HUDEP-2 (cell line): ENCODE data around the gene SLC22A23.

Experiments
- DNase-seq, 76 experiments: peaks; one replicate each; lab custom pipeline; 2025; ENCODE audit not compliant: unreplicated experiment in 76 of 76; lab: John Stamatoyannopoulos, UW

The SLC22A23 gene

DNA sequence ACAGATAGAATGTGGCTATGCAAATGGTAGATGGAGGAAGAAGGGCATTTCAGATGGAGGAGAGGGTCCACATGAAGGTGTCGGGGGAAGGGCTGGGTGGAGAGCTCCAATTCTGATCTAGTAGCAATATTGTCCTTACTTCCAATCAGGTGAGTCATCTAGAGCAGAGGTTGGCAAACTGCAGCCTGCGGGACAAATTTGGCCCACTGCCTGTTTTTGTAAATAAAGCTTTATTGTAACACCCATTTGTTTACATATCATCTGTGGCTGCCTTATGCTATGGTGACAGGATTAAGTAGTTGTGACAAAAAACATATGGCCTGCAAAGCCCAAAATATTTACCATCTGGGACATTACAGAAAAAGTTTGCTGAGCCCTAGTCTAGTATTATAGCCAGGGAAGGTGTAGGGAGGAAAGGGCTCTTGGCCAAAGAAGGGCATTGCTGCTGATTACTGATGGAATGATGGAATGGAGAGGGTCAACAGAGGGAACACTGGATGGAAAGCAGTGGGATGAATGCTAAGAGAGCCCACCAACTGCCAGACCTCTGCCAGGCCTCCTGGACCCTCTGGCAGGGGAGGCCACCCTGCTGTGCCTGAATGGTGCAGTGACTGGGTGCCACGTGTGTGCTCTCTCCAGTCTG is 79.8 kb downstream of the SLC22A23 start:
- no peak for DNase-seq

- DNase-seq = no peak
Observed at GRCh38 chr6:3376064-3376463, 80.8 kb downstream of the SLC22A23 start.

DNA sequence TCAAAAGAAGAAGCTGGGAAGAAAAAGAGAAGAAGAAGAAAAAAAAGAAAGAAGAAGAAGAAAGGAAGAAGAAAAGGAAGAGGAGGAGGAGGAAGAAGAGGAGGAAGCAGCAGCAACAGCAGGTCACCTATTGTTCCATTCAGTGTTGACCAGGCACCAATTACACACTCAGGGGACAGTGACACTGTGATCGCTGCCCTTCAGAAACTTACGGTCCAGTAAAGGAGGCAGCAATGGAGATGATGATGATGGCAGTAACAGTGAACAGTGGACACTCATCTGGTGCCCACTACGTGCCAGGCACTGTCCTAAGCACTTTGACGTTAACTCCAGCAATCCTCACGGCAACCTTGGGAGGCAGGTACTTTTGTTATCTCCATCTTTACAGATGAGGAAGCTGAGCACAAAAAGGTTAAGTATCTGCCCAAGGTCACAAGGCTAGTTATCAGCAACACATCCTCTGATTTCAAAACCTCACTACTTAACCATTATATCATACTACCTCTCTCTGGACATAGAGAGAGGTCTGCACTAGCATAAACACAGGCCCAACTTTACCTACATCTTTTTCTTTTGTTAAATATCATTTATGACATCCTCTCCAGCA is 83.2 kb downstream of the SLC22A23 start:
- no peak for DNase-seq

GRCh38 chr6:3372912-3373554 is 83.8 kb downstream of the SLC22A23 start:
- no peak for DNase-seq

DNA sequence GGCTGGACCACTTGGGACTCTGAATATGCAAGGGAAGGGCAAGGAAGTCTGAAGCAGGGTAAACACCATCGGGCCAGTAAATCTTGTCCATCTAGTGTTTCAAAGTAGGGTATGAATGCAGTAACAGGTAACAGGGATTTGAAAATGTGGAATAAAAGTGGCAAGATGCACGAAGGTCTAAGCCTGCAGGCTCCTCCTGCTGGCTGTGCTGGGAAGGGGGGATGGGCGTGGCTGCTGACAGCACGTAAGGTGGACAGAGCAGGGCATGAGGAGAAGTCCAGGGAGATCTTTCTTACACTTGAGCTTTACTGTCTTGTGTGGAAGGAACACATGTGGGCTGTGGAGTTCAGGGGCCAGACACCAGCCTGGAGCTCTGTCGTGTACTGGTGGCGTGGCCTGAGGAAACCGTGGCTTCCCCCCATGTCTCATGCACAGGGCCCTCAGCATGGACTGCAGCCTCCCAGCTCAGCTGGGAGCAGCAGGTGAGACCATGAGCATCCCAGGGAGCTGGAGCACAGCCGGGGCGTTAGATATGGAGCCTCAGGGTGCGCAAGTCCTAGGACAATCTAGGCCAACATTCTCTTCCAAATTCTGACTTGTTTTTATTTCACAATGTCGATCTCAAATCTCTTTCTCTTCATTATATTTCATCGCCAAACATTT is 84.5 kb downstream of the SLC22A23 start:
- DNase-seq = peak in 9 of 76 experiments; percentile 21 to 40 (median 26)

DNA sequence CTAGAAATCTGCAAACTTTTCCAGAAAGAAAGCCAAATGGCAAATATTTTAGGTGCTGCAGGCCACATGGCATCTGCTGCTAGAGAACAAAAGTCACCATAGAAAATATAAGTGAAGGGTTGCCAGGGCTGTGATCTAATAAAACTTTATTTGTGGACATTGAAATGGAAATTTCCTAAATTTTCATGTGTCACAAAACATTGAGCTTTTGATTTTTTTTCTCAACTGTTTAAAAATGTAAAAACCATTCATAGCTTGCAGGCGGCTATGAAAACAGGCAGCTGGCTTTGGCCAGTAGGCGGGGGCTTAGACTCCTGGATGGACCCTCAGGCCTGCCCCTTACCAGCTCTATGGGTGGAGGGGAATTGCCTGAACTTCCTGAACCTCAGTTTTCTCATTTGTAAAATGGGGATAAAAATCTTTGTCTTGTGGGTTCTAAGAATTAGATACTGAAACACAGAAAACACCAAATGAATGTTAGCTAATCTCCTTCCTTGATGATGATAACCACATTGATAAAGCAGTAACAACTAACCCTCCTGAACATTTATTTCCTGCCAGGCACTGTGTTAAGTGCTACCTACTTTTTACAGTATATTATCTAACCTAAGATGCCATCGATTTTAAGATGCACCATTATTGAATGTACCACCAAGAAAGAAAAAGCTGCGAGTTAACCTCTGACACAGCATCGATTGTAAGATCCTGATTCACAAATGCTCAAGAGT is 85.5 kb downstream of the SLC22A23 start:
- no peak for DNase-seq

DNA sequence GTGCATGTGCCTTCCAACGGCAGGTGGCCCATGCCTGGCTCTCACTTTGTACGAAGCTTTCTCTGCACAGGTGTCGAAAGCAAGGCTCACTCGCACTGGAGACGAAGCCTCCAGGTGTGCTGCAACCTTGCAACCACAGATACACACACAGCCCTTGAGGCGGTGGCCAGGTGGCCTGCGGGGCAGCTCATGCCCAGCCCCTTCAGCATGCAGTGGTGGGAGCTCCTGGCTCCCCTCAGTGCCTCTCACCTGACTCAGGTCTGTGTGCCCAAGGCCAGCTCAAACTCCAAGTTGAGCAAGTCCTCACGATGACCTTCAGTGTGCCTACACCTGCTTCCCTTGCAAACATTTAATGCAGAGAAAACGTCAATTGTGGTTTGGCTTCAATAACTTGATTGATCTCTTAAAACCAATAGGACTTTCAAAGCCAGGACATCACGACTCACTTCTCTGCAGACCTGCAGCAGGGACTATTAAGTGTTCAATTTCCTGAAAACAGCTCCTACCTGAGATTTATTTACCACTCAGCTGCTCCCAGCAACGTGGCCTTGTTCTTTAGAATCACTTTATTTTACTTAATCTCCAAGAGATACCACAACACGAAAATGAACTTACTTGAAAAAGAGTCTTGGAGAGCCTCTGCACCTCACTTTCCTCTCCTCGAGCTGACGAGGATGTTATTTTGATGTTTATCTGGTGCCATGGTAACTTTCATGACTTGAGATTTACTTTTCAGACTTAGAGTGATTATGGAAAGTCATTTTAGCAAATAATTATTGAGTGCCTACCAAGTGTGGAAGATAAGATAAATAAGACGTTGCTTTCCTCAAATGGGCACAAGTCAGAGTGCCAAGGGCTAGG is 86.3 kb downstream of the SLC22A23 start:
- peak in 1 of 76 experiments; percentile 41 for DNase-seq

GRCh38 chr6:3369985-3370360 is 86.9 kb downstream of the SLC22A23 start:
- no peak for DNase-seq

GRCh38 chr6:3368685-3369084 is 88.2 kb downstream of the SLC22A23 start:
- DNase-seq = no peak

DNA sequence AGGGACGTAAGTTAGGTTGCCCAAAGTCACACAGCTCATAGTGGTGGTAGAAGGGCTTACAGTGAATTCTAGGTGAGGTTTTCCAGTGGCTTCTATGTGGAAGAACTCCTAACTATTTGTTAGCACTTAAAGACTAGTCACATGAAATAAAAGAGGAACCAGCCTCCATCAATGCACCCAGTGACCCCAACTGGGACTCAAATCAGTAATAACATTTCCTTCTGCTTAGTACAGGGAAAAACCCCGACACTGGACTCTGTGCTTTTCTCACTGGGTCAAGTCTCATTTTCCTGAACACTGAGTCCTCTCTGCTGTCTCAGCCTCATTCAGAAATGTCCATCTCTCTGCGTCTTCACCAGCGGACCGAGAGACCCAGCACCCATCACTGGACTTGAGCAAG is 89.2 kb downstream of the SLC22A23 start:
- DNase-seq = no peak

DNA sequence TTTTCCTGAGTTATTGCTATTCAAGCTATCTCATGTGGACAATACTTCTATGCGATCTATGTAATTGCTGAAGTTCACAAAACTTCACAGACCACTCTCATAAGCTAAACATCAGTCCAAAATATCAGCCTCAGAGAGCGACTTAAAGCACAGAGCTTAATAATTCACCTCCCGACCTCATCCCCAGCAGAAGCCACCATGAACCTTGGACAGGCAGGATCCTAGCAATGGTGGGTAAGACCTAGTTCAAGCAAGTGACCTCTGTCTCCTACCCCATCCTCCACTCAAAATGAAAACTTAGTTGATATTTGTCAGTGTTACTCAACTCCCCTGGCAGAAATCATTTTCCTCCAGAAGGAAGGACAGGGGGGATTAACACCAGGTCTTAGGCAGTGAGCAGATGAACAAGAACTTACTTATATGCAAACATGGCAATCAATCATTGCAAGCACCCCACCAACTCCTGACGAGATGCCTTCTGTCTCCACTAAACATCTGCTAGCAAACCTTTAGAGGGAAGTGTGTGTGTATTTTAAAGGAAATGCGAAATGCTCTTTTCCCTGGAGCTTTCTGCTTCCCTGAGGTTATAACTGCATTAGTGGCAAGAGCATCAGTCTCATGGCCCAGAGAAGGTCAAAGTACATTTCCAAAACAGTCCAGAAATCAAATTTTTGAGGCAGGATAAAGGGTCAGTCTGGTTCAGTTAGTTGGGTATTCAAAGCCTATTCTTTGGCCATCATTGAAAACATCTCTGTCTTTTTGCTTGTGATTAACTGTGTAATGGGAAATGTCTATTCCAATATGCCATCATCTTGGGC is 90.0 kb downstream of the SLC22A23 start:
- DNase-seq = no peak

DNA sequence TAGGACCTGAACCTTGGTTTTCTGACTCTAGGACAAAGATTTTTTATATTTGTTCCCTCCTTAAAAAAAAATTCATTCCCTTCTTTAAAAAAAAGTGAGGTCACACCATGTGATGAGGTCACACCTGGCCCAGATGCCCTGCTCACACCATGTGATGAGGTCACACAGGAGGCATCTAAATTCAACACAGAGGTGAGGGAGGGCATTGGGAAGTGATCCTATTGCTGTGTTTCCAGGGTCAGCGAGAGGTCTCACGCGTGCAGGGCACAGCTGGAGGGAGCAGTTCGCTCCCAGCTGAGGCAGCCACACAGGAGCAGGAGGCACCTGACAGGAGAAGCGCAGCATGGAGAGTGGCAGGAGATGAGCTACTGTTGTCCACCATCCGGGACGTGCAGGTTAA is 92.5 kb downstream of the SLC22A23 start:
- no peak for DNase-seq

- peak in 39 of 76 experiments; percentile 18 to 66 (median 45) for DNase-seq
Observed at GRCh38 chr6:3363296-3364025, 93.4 kb downstream of the SLC22A23 start.

- DNase-seq = no peak
Observed at GRCh38 chr6:3361312-3362037, 95.4 kb downstream of the SLC22A23 start.

GRCh38 chr6:3360727-3361045 is 96.2 kb downstream of the SLC22A23 start:
- DNase-seq = no peak

DNA sequence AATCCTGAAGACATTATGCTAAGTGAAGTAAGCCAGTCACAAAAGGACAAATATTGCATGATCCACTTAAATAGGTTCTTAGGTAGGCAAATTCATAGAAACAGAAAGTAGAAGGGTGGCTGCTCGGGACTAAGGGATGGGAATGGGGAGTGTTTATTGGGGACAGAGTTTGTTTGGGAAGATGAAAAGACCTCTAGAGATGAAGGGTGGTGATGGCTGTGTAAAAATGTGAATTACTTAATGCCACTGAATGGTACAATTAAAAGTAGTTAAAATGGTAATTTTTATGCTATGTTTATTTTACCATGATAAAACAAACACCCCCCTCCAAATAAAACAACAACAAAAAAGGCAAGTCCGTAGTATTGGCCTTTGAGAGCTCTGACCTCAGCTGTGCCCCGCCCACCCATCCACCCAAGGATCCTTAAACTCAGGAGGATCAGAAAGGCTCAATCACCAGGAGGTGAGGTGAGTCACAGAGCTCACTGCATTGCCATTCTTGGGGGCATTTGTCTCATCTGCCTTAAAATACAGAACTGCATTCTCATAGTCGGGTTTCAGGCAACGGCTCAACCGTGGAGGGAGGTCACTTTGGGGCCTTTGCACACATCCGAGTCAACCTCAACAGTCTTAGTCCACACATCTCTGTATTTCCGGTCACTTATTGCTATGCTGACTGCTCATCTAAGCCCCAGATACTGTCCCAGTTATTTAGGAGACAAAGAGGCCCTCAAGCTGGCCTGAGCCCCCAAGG is 96.7 kb downstream of the SLC22A23 start:
- DNase-seq = no peak

DNA sequence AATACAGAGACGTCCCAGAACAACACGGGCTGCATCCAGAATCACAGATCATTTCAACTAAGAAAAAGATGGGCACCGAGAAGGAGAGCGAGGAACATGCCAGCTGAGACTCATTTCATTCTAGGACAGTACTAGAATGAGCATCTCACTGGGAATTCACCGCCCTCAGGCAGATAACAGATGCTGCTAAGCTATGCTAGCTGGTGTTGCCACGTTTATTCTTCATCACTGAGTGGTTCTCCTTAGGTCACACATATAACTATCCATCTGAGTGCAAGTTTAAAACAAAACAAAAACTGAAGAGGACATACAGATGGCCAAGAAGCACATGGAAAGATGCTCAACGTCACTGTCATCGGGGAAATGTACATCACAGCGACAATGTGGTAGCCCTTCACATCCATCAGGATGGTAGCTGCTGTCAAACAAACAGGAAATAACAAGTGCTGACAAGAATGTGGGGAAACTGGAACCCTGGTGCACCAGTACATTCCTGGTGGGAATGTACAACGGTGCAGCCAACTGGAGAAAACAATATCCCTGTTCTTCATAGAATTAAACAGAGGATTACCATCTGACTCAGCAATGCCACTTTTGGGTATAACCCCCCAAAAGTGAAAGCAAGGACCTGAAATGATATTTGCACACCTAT is 97.6 kb downstream of the SLC22A23 start:
- DNase-seq = no peak
